B cell (primary cell): ENCODE data around the gene GRIP2.
"Not testable (repeated sequence)": the region's sequence is repeated elsewhere in the genome, so short reads cannot be mapped to it uniquely, and the experiment has no call there.

Experiments used
- EZH2 ChIP-seq: IDR thresholded peaks from 2 replicates; pipeline ENCODE4 v1.6.1; 2012; ENCODE audit warnings: borderline replicate concordance, low read depth, mild to moderate bottlenecking, moderate library complexity, low read length; ENCODE audit not compliant: insufficient read depth, poor library complexity, severe bottlenecking
- TF ChIP-seq, protein P1 (sequence below): fragments of 200-600 bp; IDR thresholded peaks from one replicate; pipeline ENCODE4 v1.8.0; 2022; ENCODE audit warnings: antibody characterized with exemption, mild to moderate bottlenecking

DNA sequence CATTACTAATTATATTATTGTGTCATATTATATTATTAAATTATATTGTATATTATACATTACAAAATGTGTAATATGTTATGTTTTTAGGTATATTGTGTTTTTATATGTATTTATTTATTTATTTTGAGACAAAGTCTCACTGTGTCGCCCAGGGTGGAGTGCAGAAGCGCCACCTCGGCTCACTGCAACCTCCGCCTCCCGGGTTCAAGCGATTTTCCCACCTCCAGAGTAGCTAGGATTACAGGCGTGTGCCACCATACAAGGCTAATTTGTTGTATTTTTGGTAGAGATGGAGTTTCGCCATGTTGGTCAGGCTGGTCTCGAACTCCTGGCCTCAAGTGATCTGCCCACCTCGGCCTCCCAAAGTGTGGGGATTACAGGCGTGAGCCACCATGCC, 24.6 kb downstream of the GRIP2 start:
- TF ChIP-seq, protein P1, sequence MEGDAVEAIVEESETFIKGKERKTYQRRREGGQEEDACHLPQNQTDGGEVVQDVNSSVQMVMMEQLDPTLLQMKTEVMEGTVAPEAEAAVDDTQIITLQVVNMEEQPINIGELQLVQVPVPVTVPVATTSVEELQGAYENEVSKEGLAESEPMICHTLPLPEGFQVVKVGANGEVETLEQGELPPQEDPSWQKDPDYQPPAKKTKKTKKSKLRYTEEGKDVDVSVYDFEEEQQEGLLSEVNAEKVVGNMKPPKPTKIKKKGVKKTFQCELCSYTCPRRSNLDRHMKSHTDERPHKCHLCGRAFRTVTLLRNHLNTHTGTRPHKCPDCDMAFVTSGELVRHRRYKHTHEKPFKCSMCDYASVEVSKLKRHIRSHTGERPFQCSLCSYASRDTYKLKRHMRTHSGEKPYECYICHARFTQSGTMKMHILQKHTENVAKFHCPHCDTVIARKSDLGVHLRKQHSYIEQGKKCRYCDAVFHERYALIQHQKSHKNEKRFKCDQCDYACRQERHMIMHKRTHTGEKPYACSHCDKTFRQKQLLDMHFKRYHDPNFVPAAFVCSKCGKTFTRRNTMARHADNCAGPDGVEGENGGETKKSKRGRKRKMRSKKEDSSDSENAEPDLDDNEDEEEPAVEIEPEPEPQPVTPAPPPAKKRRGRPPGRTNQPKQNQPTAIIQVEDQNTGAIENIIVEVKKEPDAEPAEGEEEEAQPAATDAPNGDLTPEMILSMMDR, result not testable (repeated sequence)
- not testable (repeated sequence) for TF ChIP-seq EZH2
